Stomach (tissue), 4 donors: ENCODE measurements around the gene RPL10A.

Experiments
- EP300 ChIP-seq: sonication (generic); formaldehyde crosslinking; IDR thresholded peaks from one replicate; pipeline ENCODE4 v1.6.1; 2017; ENCODE audit warnings: antibody characterized with exemption
- POLR2A ChIP-seq, 4 donors: fragments of 450-650 bp; IDR thresholded peaks; one replicate each; pipeline ENCODE4 v1.6.1; 2016; ENCODE audit warnings: antibody characterized with exemption in 4 of 4, control low read depth in 2 of 4, mild to moderate bottlenecking in 1 of 4, moderate library complexity in 1 of 4
- POLR2AphosphoS5 ChIP-seq, 3 donors: sonication (generic); formaldehyde crosslinking; IDR thresholded peaks; one replicate each; pipeline ENCODE4 v1.6.1; 2016; ENCODE audit warnings: antibody characterized with exemption in 3 of 3
- TF ChIP-seq, protein P1 (sequence below), 7 experiments: fragments of 450-650 bp in 4 of 7; fragments of 200-600 bp in 3 of 7; sonication (generic) in 3 of 7; IDR thresholded peaks; one replicate each; pipeline ENCODE4 v1.5.1; 2016 to 2019; ENCODE audit warnings: antibody characterized with exemption in 7 of 7, control low read depth in 2 of 7, mild to moderate bottlenecking in 1 of 7

DNA sequence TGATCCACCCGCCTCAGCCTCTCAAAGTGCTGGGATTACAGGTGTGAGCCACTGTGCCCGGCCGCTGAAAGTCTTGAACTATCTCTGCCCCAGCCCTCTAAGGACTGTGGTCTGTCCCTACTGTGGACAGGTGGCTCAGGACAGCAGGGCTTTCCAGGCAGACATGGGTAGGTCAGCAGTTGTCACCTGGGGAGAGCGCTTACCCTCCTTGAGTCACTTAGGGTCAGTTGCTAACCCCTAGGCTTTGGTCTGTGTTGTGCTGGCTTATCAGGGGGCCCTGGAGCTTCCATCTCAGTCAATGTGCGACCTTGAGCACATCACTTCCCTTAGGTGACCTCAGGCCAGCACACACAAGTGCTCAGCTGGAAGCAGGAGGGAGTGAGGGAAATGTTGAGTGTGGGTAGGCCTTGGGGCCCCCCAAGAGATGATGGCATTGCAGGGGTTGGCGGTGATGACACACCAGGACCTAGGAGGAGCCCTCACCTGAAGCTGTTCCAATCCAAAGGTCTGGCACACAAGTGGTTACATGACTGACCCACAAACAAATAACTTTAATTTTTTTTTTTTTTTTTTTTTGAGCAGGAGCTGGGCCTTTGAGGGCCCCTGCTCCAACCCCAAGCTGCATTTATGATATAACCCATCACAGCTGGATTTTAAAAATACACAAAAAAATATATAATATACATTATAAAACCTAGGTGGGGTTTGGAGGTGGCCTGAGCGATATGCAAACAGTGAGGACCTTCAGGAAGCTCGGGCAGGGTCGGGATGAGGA lies 5.1 kb downstream of the RPL10A start:
- TF ChIP-seq, protein P1, sequence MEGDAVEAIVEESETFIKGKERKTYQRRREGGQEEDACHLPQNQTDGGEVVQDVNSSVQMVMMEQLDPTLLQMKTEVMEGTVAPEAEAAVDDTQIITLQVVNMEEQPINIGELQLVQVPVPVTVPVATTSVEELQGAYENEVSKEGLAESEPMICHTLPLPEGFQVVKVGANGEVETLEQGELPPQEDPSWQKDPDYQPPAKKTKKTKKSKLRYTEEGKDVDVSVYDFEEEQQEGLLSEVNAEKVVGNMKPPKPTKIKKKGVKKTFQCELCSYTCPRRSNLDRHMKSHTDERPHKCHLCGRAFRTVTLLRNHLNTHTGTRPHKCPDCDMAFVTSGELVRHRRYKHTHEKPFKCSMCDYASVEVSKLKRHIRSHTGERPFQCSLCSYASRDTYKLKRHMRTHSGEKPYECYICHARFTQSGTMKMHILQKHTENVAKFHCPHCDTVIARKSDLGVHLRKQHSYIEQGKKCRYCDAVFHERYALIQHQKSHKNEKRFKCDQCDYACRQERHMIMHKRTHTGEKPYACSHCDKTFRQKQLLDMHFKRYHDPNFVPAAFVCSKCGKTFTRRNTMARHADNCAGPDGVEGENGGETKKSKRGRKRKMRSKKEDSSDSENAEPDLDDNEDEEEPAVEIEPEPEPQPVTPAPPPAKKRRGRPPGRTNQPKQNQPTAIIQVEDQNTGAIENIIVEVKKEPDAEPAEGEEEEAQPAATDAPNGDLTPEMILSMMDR (IDR thresholded peaks at IDR 0.05) = no peak
- TF ChIP-seq EP300 = no peak
- TF ChIP-seq POLR2AphosphoS5 (IDR thresholded peaks at IDR 0.05) = no peak
- TF ChIP-seq POLR2A (IDR thresholded peaks at IDR 0.05) = no peak
